Kidney capillary endothelial cell (primary cell): ENCODE measurements around the gene MYB.
"Not testable (repeated sequence)": the region's sequence is repeated elsewhere in the genome, so short reads cannot be mapped to it uniquely, and the experiment has no call there.

Experiments
- DNase-seq: peaks from one replicate; pipeline ENCODE4 v3.0.0-alpha.2; 2018; ENCODE audit warnings: low spot score

The MYB gene

GRCh38 chr6:135164387-135164786, 16.7 kb upstream of the MYB start:
- not testable (repeated sequence) for DNase-seq

- DNase-seq, result no peak
Measured at GRCh38 chr6:135165031-135165430, 16.1 kb upstream of the MYB start.

GRCh38 chr6:135166515-135166914, 14.6 kb upstream of the MYB start:
- DNase-seq, result no peak

GRCh38 chr6:135167617-135168016, 13.5 kb upstream of the MYB start:
- no peak for DNase-seq

GRCh38 chr6:135168766-135169165, 12.3 kb upstream of the MYB start:
- DNase-seq, result no peak

GRCh38 chr6:135170238-135170637, 10.9 kb upstream of the MYB start:
- no peak for DNase-seq

- no peak for DNase-seq
Measured at GRCh38 chr6:135170849-135171248, 10.3 kb upstream of the MYB start.

GRCh38 chr6:135173242-135173988, 7.7 kb upstream of the MYB start:
- no peak for DNase-seq

- DNase-seq, result no peak
Measured at GRCh38 chr6:135173989-135174484, 7.1 kb upstream of the MYB start.

- no peak for DNase-seq
Measured at GRCh38 chr6:135176058-135176457, 5.0 kb upstream of the MYB start.

- no peak for DNase-seq
Measured at GRCh38 chr6:135176464-135176863, 4.6 kb upstream of the MYB start.

GRCh38 chr6:135179372-135179771, 1.7 kb upstream of the MYB start:
- no peak for DNase-seq

- DNase-seq, result no peak
Measured at GRCh38 chr6:135179920-135180541, 1.1 kb upstream of the MYB start.

GRCh38 chr6:135181333-135182070, 394 bp downstream of the MYB start:
- peak; percentile 7 for DNase-seq

- DNase-seq, result peak; percentile 9
Measured at GRCh38 chr6:135182071-135183001, 1.2 kb downstream of the MYB start.

GRCh38 chr6:135183002-135183531, 2.0 kb downstream of the MYB start:
- DNase-seq, result no peak

GRCh38 chr6:135183532-135184440, 2.7 kb downstream of the MYB start:
- DNase-seq, result peak; percentile 13

GRCh38 chr6:135185483-135185882, 4.4 kb downstream of the MYB start:
- DNase-seq, result no peak

GRCh38 chr6:135186255-135186654, 5.1 kb downstream of the MYB start:
- DNase-seq, result no peak

GRCh38 chr6:135187372-135187771, 6.3 kb downstream of the MYB start:
- DNase-seq, result no peak
